GM18873 (cell line): ENCODE measurements around the gene ABCG4.

Source experiments
- ATAC-seq: cut with Tn5 transposase; IDR thresholded peaks from one replicate; pipeline ENCODE4 v1.9.1; 2021; ENCODE audit warnings: mild to moderate bottlenecking, moderate library complexity, moderate number of reproducible peaks; ENCODE audit not compliant: unreplicated experiment, low FRiP score

ABCG4 gene

GRCh38 chr11:119205080-119205479 lies 56.2 kb downstream of the ABCG4 start:
- ATAC-seq, result no peak

- ATAC-seq, result peak; percentile 42
Measured at GRCh38 chr11:119205574-119206510, 57.0 kb downstream of the ABCG4 start, which contains the start of gene CBL. Gene CBL (plus strand): TSS chr11:119206339. CDS start chr11:119206418, 79 bp downstream.

GRCh38 chr11:119206511-119207414 lies 57.9 kb downstream of the ABCG4 start:
- ATAC-seq, result no peak

DNA sequence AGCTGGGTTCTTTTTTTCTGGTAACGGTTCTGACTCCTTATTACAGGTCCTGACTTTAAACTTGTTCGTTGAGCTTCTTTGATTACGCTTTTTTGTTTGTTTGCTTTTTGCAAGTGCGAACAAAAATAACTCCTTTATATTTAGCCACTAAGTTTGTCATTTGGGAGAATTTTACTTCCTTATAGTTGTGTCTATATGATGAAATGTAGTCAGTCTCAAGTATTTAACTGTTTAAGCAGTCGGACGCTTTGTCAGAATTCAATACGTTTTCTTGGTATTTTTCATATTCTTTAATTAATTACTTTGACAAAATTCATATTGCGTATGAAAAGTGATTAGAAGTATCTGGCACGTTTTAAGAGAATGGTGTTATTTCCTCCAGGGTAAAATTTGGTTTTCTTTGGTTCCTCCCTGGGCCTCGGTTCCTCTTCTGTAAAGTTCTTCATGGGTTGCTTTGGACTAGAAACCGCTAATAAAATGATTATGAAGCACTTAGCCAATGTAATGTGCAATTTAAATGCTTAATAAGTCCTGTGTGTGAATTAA lies 58.6 kb downstream of the ABCG4 start:
- no peak for ATAC-seq

- ATAC-seq, result no peak
Measured at GRCh38 chr11:119209186-119209585, 60.3 kb downstream of the ABCG4 start.

DNA sequence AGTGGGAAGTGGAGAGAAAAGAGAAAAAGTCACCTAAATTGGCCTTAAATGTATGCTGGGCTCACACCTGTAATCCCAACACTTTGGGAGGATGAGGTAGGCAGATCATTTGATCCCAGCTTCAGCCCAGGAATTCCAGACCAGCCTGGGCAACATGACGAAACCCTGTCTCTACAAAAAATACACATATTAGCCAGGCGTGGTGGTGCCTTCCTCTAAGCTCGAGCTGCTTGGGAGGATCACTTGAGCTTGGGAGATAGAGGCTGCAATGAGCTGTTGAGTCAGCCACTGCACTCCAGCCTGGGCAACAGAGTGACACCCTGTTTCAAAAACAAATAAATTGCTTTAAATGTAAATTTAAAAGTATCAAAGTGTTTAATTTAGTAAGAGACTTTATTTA lies 61.2 kb downstream of the ABCG4 start:
- no peak for ATAC-seq
